Adrenal gland (tissue), 5 donors: ENCODE measurements around the gene STMN3.

Source experiments
- CTCF ChIP-seq, 6 experiments: fragments of 450-650 bp in 4 of 6; fragments of 200-600 bp in 2 of 6; sonication (generic) in 1 of 6; IDR thresholded peaks; 1 replicate in 5 of 6; 2 replicates in 1 of 6; pipeline versions ENCODE4 v1.5.1 to v1.8.0; 2016 to 2021; ENCODE audit warnings: antibody characterized with exemption in 6 of 6, mild to moderate bottlenecking in 2 of 6, moderate library complexity in 1 of 6
- POLR2A ChIP-seq, 2 donors: fragments of 450-650 bp; IDR thresholded peaks; one replicate each; pipeline ENCODE4 v1.6.1; 2017; ENCODE audit warnings: antibody characterized with exemption in 2 of 2, mild to moderate bottlenecking in 2 of 2, moderate library complexity in 1 of 2
- donor health status: DM: no; HTN: no; CAD: no.

- TF ChIP-seq CTCF (IDR thresholded peaks at IDR 0.05): no peak
- TF ChIP-seq POLR2A (IDR thresholded peaks at IDR 0.05): no peak
These were observed 9.6 kb upstream of the STMN3 start for GRCh38 chr20:63662813-63663189.
